Gastrocnemius medialis (tissue), 4 donors: Measurements from ENCODE around the gene ROPN1L.

Experiments used
- POLR2A ChIP-seq, 2 donors: fragments of 450-650 bp; IDR thresholded peaks; one replicate each; pipeline ENCODE4 v1.6.1; 2017; ENCODE audit warnings: antibody characterized with exemption in 2 of 2, mild to moderate bottlenecking in 2 of 2, moderate library complexity in 2 of 2
- TF ChIP-seq, protein P1 (sequence below), 5 experiments: fragments of 450-650 bp in 3 of 5; fragments of 200-600 bp in 2 of 5; sonication (generic) in 2 of 5; IDR thresholded peaks in 4 of 5; conservative IDR thresholded peaks in 1 of 5; 1 replicate in 4 of 5; 2 replicates in 1 of 5; pipeline ENCODE4 v1.5.1; 2016 to 2019; ENCODE audit warnings: antibody characterized with exemption in 5 of 5, mild to moderate bottlenecking in 3 of 5, moderate library complexity in 3 of 5

DNA sequence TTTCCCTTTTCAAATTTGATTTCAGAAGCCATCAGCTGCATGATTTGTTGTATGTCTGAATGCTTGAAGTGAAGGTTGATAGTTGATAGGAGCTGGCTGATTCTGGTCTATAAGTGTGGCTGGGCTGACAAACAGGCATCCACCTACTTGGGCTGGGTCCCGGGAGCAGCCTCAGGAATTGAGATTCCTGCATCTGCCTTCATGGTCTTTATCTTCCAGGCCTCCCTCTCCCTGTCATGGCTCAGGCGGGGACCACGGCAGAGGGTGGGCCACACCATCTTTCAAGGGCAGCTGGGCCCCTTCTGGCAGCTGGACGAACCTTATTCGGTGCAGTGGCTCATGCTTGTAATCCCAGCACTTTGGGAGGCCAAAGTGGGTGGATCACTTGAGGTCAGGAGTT is 55.9 kb downstream of the ROPN1L start:
- TF ChIP-seq, protein P1, sequence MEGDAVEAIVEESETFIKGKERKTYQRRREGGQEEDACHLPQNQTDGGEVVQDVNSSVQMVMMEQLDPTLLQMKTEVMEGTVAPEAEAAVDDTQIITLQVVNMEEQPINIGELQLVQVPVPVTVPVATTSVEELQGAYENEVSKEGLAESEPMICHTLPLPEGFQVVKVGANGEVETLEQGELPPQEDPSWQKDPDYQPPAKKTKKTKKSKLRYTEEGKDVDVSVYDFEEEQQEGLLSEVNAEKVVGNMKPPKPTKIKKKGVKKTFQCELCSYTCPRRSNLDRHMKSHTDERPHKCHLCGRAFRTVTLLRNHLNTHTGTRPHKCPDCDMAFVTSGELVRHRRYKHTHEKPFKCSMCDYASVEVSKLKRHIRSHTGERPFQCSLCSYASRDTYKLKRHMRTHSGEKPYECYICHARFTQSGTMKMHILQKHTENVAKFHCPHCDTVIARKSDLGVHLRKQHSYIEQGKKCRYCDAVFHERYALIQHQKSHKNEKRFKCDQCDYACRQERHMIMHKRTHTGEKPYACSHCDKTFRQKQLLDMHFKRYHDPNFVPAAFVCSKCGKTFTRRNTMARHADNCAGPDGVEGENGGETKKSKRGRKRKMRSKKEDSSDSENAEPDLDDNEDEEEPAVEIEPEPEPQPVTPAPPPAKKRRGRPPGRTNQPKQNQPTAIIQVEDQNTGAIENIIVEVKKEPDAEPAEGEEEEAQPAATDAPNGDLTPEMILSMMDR (IDR thresholded peaks at IDR 0.05 in 4 of 5, conservative IDR thresholded peaks at IDR 0.05 in 1 of 5): no peak
- no peak for TF ChIP-seq POLR2A (IDR thresholded peaks at IDR 0.05)
